Mesothelial cell of epicardium (in vitro differentiated cells): ENCODE measurements around the gene LYL1. TPM values are rescaled to one million over a fixed set of nuclear protein-coding genes. Genes with fewer than 3 reads are reported as not detected.
"Not testable (repeated sequence)": the region's sequence is repeated elsewhere in the genome, so short reads cannot be mapped to it uniquely, and the experiment has no call there.

Source experiments
- DNase-seq, 2 experiments: peaks; one replicate each; pipeline ENCODE4 v3.0.0; 2021; ENCODE audit warnings: low spot score in 2 of 2; ENCODE audit not compliant: unreplicated experiment in 2 of 2
- H3K27ac Mint-ChIP-seq: 2 replicates; pipeline ENCODE4 v1.8.0; 2021; ENCODE audit warnings: mixed read lengths
- H3K27me3 Mint-ChIP-seq: 2 replicates; pipeline ENCODE4 v1.8.0; 2021; ENCODE audit warnings: low read depth, mixed read lengths
- H3K36me3 Mint-ChIP-seq: 2 replicates; pipeline ENCODE4 v1.8.0; 2021; ENCODE audit warnings: mixed read lengths
- H3K4me1 Mint-ChIP-seq: 2 replicates; pipeline ENCODE4 v1.8.0; 2021; ENCODE audit warnings: mixed read lengths
- H3K4me3 Mint-ChIP-seq: 2 replicates; pipeline ENCODE4 v1.8.0; 2021; ENCODE audit warnings: mild to moderate bottlenecking, moderate library complexity, mixed read lengths
- H3K9me3 Mint-ChIP-seq: 2 replicates; pipeline ENCODE4 v1.8.0; 2021; ENCODE audit warnings: mixed read lengths
- total RNA-seq: library from RNA; stranded (reverse); gene quantifications from 3 replicates; pipeline ENCODE4 v1.2.1, GENCODE V29; 2021
- TF ChIP-seq, protein P1 (sequence below): fragments of 200-600 bp; sonication (generic); IDR thresholded peaks from one replicate; pipeline ENCODE4 v1.5.0; 2021; ENCODE audit warnings: antibody characterized with exemption; ENCODE audit not compliant: unreplicated experiment

LYL1 gene
- total RNA-seq, 1 donor from 2014 or later: 4.0 TPM

DNA sequence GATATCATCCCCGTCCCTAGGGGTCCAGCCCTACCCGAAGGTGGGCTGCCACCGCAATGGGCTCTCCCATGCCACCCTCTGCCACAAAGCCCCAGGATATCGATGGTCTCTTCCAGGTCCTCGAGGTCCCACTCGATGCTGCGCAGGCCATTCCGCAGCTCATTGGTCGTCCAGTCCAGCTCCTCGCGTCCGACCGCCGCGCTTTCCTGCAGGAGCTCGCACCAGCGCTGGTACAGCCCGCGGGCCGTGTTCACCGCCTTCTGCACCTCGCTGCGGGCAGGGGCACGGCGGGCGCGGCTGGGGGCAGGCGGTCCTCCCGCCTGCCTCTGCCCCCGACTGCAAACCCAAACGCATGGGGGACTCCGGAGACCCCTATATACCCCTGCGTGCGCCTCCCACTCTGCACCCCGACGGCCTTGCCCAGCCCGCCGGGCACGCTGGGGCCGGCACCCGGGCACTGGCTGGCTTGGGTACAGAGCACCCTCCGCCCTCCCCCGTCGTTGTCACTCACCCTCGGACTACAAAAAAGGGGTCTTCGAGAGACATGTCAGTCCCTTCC lies 47.0 kb upstream of the LYL1 start:
- Mint-ChIP-seq H3K27me3 (no peaks in the 10 kb centered on the region), H3K27ac (peak overlapping the region; percentile 100), H3K9me3 (no peaks in the 10 kb centered on the region), H3K4me3 (peak overlapping the region; percentile 100), H3K36me3 (peaks cover 6% of the 10 kb centered on the region), H3K4me1 (peaks cover 18% of the 10 kb centered on the region)
- DNase-seq: peak in 1 of 2 experiments; percentile 62
- TF ChIP-seq, protein P1, sequence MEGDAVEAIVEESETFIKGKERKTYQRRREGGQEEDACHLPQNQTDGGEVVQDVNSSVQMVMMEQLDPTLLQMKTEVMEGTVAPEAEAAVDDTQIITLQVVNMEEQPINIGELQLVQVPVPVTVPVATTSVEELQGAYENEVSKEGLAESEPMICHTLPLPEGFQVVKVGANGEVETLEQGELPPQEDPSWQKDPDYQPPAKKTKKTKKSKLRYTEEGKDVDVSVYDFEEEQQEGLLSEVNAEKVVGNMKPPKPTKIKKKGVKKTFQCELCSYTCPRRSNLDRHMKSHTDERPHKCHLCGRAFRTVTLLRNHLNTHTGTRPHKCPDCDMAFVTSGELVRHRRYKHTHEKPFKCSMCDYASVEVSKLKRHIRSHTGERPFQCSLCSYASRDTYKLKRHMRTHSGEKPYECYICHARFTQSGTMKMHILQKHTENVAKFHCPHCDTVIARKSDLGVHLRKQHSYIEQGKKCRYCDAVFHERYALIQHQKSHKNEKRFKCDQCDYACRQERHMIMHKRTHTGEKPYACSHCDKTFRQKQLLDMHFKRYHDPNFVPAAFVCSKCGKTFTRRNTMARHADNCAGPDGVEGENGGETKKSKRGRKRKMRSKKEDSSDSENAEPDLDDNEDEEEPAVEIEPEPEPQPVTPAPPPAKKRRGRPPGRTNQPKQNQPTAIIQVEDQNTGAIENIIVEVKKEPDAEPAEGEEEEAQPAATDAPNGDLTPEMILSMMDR: no peak

DNA sequence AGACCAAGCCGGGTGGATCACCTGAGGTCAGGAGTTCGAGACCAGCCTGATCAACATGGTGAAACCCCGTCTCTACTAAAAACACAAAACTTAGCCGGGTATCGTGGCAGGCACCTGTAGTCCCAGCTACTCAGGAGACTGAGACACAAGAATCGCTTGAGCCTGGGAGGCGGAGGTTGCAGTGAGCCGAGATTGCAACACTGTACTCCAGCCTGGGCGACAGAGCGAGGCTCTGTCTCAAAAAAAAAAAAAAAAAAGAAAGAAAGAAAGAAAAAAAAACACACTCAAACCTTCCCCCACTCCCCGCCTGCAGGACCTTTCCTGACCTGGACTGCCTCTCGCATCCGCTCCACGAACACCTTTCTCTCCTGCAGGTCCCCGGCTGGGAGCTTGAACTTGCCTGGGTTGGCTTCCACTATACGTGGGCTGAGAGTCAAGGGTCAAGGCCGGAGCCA lies 46.5 kb upstream of the LYL1 start:
- Mint-ChIP-seq H3K4me3 (peak overlapping the region; percentile 100), H3K4me1 (peaks cover 18% of the 10 kb centered on the region)
- not testable (repeated sequence) for H3K36me3 Mint-ChIP-seq

GRCh38 chr19:13146763-13147563 lies 44.3 kb upstream of the LYL1 start:
- TF ChIP-seq, protein P1: no peak
- no peaks in the 10 kb centered on the region for H3K27me3 Mint-ChIP-seq
- no peak overlapping the region for H3K4me3 Mint-ChIP-seq
- peaks cover 15% of the 10 kb centered on the region for H3K4me1 Mint-ChIP-seq
- H3K36me3 Mint-ChIP-seq: peaks cover 6% of the 10 kb centered on the region
- no peaks in the 10 kb centered on the region for H3K9me3 Mint-ChIP-seq
- H3K27ac Mint-ChIP-seq: no peak overlapping the region
- DNase-seq: no peak

More for the DNA sequence above, 46.5 kb upstream of the LYL1 start:
- not testable (repeated sequence) for H3K27me3 Mint-ChIP-seq, H3K9me3 Mint-ChIP-seq, DNase-seq
- H3K27ac Mint-ChIP-seq: peak overlapping the region; percentile 19

- no peak for DNase-seq
- Mint-ChIP-seq H3K27ac (peak overlapping the region; percentile 67), H3K4me3 (no peak overlapping the region), H3K27me3 (no peaks in the 10 kb centered on the region), H3K36me3 (peaks cover 20% of the 10 kb centered on the region), H3K4me1 (no peaks in the 10 kb centered on the region), H3K9me3 (no peaks in the 10 kb centered on the region)
- TF ChIP-seq, protein P1: no peak
Measured at GRCh38 chr19:13139633-13140311, 37.1 kb upstream of the LYL1 start.

DNA sequence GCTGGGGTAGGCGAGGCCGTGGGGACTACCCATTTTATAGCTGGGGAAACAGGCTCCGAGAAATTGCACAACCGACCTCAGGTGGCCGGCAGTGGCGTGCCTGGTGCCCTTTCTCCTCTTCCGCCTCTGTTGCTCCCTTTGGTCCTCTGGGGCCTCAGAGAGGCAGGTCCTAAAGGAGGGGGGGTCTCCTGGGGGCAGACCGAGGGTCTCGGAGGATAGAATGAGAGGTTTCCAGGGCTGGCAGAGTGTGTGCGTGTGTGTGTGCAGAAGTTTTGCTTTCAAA lies 36.2 kb upstream of the LYL1 start:
- no peak overlapping the region for H3K27ac Mint-ChIP-seq
- TF ChIP-seq, protein P1: no peak
- no peak overlapping the region for H3K4me3 Mint-ChIP-seq
- DNase-seq: no peak
- H3K36me3 Mint-ChIP-seq: peaks cover 16% of the 10 kb centered on the region
- no peaks in the 10 kb centered on the region for H3K9me3 Mint-ChIP-seq
- H3K4me1 Mint-ChIP-seq: no peaks in the 10 kb centered on the region
- H3K27me3 Mint-ChIP-seq: no peaks in the 10 kb centered on the region
